HG03354 (cell line): ENCODE data around the gene ZMYND8.
"Not testable (repeated sequence)": the region's sequence is repeated elsewhere in the genome, so short reads cannot be mapped to it uniquely, and the experiment has no call there.

Experiments used
- ATAC-seq: cut with Tn5 transposase; IDR thresholded peaks from one replicate; pipeline ENCODE4 v1.9.1; 2021; ENCODE audit warnings: mild to moderate bottlenecking; ENCODE audit not compliant: unreplicated experiment, poor library complexity, severe bottlenecking

The ZMYND8 gene

GRCh38 chr20:47315339-47316056 is 41.0 kb downstream of the ZMYND8 start:
- no peak for ATAC-seq

GRCh38 chr20:47314647-47315338 is 41.7 kb downstream of the ZMYND8 start:
- ATAC-seq = no peak

GRCh38 chr20:47311967-47312681 is 44.4 kb downstream of the ZMYND8 start:
- no peak for ATAC-seq

GRCh38 chr20:47311211-47311610 is 45.3 kb downstream of the ZMYND8 start:
- ATAC-seq = no peak

- ATAC-seq = no peak
These were observed 45.8 kb downstream of the ZMYND8 start for GRCh38 chr20:47310729-47311128.

- no peak for ATAC-seq
These were observed 46.6 kb downstream of the ZMYND8 start for GRCh38 chr20:47309806-47310426.

- no peak for ATAC-seq
These were observed 47.1 kb downstream of the ZMYND8 start for GRCh38 chr20:47309394-47309793.

GRCh38 chr20:47307569-47307968 is 48.9 kb downstream of the ZMYND8 start:
- ATAC-seq = not testable (repeated sequence)

- ATAC-seq = no peak
These were observed 49.6 kb downstream of the ZMYND8 start for GRCh38 chr20:47306755-47307370.

- no peak for ATAC-seq
These were observed 50.4 kb downstream of the ZMYND8 start for GRCh38 chr20:47306095-47306494.

GRCh38 chr20:47305667-47306066 is 50.8 kb downstream of the ZMYND8 start:
- no peak for ATAC-seq

GRCh38 chr20:47304287-47304686 is 52.2 kb downstream of the ZMYND8 start:
- no peak for ATAC-seq

- ATAC-seq = no peak
These were observed 52.8 kb downstream of the ZMYND8 start for GRCh38 chr20:47303736-47304135.

GRCh38 chr20:47300071-47300470 is 56.4 kb downstream of the ZMYND8 start:
- ATAC-seq = no peak

GRCh38 chr20:47298624-47299023 is 57.9 kb downstream of the ZMYND8 start:
- no peak for ATAC-seq

GRCh38 chr20:47297746-47298145 is 58.8 kb downstream of the ZMYND8 start:
- ATAC-seq = no peak

GRCh38 chr20:47296950-47297349 is 59.5 kb downstream of the ZMYND8 start:
- ATAC-seq = no peak

- ATAC-seq = no peak
These were observed 60.5 kb downstream of the ZMYND8 start for GRCh38 chr20:47295921-47296426.

GRCh38 chr20:47295129-47295813 is 61.2 kb downstream of the ZMYND8 start:
- no peak for ATAC-seq
